HEK293 (cell line): ENCODE data around the gene FOXD1.

ENCODE experiments used
- CTCF ChIA-PET: fragments of 350-600 bp; formaldehyde crosslinking; extraction: SDS; loops from one replicate; lab custom pipeline; 2021; ENCODE audit warnings: antibody characterized with exemption; lab: Yijun Ruan, JAX
- POLR2A ChIA-PET: fragments of 300-600 bp; formaldehyde crosslinking; extraction: SDS; loops from one replicate; lab custom pipeline; 2020; ENCODE audit warnings: antibody characterized with exemption, inconsistent platforms; lab: Yijun Ruan, JAX
- H3K27ac ChIP-seq: fragments of 200-500 bp; sonication (Bioruptor generic); 2 replicates; pipeline ENCODE4 v1.5.1; 2014; ENCODE audit warnings: low read depth, low read length, control low read depth, inconsistent platforms; ENCODE audit errors: extremely low read depth
- H3K36me3 ChIP-seq, 2 experiments: fragments of 200-500 bp in 1 of 2; sonication (Bioruptor generic) in 1 of 2; 1 replicate in 1 of 2; 2 replicates in 1 of 2; pipeline ENCODE4 v1.5.1; 2014 to 2017; ENCODE audit warnings: inconsistent platforms in 2 of 2, low read length in 2 of 2; ENCODE audit not compliant: control insufficient read depth in 2 of 2, insufficient read depth in 1 of 2
- H3K4me1 ChIP-seq: fragments of 200-500 bp; sonication (Bioruptor generic); 2 replicates; pipeline ENCODE4 v1.5.1; 2014; ENCODE audit warnings: mild to moderate bottlenecking, low read length, inconsistent platforms; ENCODE audit not compliant: control insufficient read depth, insufficient read depth
- H3K4me3 ChIP-seq: 2 replicates; pipeline ENCODE4 v1.5.1; 2011; ENCODE audit warnings: low read depth, mild to moderate bottlenecking, control low read depth, low read length, moderate library complexity
- H3K9me3 ChIP-seq: fragments of 200-500 bp; sonication (Bioruptor generic); 2 replicates; pipeline ENCODE4 v1.5.1; 2014; ENCODE audit warnings: low read depth, low read length, inconsistent platforms; ENCODE audit not compliant: control insufficient read depth, insufficient read depth
- ATF2 ChIP-seq: fragments of 450-650 bp; formaldehyde crosslinking; IDR thresholded peaks from 2 replicates; pipeline ENCODE4 v1.5.1; 2016; ENCODE audit warnings: missing biosample characterization, missing genetic modification characterization, low read depth
- HOXA7 ChIP-seq: sonication (generic); formaldehyde crosslinking; IDR thresholded peaks from 2 replicates; pipeline ENCODE4 v1.8.1; 2022; ENCODE audit warnings: missing genetic modification reagents, borderline replicate concordance
- MZF1 ChIP-seq: fragments of 450-650 bp; formaldehyde crosslinking; IDR thresholded peaks from 2 replicates; pipeline ENCODE4 v1.5.1; 2017; ENCODE audit warnings: missing biosample characterization, missing genetic modification characterization, borderline replicate concordance
- OSR2 ChIP-seq: fragments of 450-650 bp; formaldehyde crosslinking; IDR thresholded peaks from 2 replicates; pipeline ENCODE4 v1.5.1; 2016; ENCODE audit warnings: missing biosample characterization, missing genetic modification characterization
- PATZ1 ChIP-seq: fragments of 450-650 bp; formaldehyde crosslinking; IDR thresholded peaks from 2 replicates; pipeline ENCODE4 v1.5.1; 2016; ENCODE audit warnings: missing biosample characterization, missing genetic modification characterization
- PRDM1 ChIP-seq: fragments of 450-650 bp; formaldehyde crosslinking; IDR thresholded peaks from 2 replicates; pipeline ENCODE4; 2016; ENCODE audit warnings: missing biosample characterization, missing genetic modification characterization
- RBAK ChIP-seq: fragments of 450-650 bp; formaldehyde crosslinking; IDR thresholded peaks from 2 replicates; pipeline ENCODE4 v1.5.1; 2016; ENCODE audit warnings: missing biosample characterization, missing genetic modification characterization
- SP7 ChIP-seq: fragments of 450-650 bp; formaldehyde crosslinking; IDR thresholded peaks from 2 replicates; pipeline ENCODE4 v1.5.1; 2016; ENCODE audit warnings: missing biosample characterization, missing genetic modification characterization
- WT1 ChIP-seq: fragments of 450-650 bp; formaldehyde crosslinking; IDR thresholded peaks from 2 replicates; pipeline ENCODE4 v1.5.1; 2016; ENCODE audit warnings: missing biosample characterization, missing genetic modification characterization
- YY1 ChIP-seq: fragments of 450-650 bp; formaldehyde crosslinking; IDR thresholded peaks from 2 replicates; pipeline ENCODE4 v1.5.1; 2018; ENCODE audit warnings: missing biosample characterization, missing genetic modification characterization
- ZBTB44 ChIP-seq: fragments of 450-650 bp; IDR thresholded peaks from 2 replicates; pipeline ENCODE4 v1.5.1; 2018; ENCODE audit warnings: missing biosample characterization, mild to moderate bottlenecking, missing genetic modification characterization
- ZBTB8A ChIP-seq: fragments of 450-650 bp; formaldehyde crosslinking; IDR thresholded peaks from 2 replicates; pipeline ENCODE4 v1.5.1; 2016; ENCODE audit warnings: missing biosample characterization, missing genetic modification characterization
- ZFP41 ChIP-seq: fragments of 450-650 bp; formaldehyde crosslinking; IDR thresholded peaks from 2 replicates; pipeline ENCODE4 v1.5.1; 2016; ENCODE audit warnings: missing biosample characterization, missing genetic modification characterization, borderline replicate concordance
- ZNF112 ChIP-seq: fragments of 450-650 bp; formaldehyde crosslinking; IDR thresholded peaks from 2 replicates; pipeline ENCODE4 v1.5.0; 2017; ENCODE audit warnings: missing biosample characterization, missing genetic modification characterization
- ZNF248 ChIP-seq: fragments of 450-650 bp; formaldehyde crosslinking; IDR thresholded peaks from 2 replicates; pipeline ENCODE4 v1.5.1; 2017; ENCODE audit warnings: missing biosample characterization, missing genetic modification characterization
- ZNF274 ChIP-seq, 2 experiments: fragments of 200-500 bp in 1 of 2; fragments of 450-650 bp in 1 of 2; sonication (Bioruptor generic) in 1 of 2; formaldehyde crosslinking in 1 of 2; IDR thresholded peaks; 2 replicates each; pipeline versions ENCODE4 v1.5.1 to v1.6.1; 2014 to 2016; ENCODE audit warnings: borderline replicate concordance in 1 of 2, inconsistent platforms in 1 of 2, low read length in 1 of 2, missing biosample characterization in 1 of 2, missing genetic modification characterization in 1 of 2
- ZNF292 ChIP-seq: fragments of 450-650 bp; formaldehyde crosslinking; IDR thresholded peaks from 2 replicates; pipeline ENCODE4 v1.5.1; 2016; ENCODE audit warnings: low read depth, missing biosample characterization, missing genetic modification characterization, borderline replicate concordance
- ZNF398 ChIP-seq: fragments of 450-650 bp; formaldehyde crosslinking; IDR thresholded peaks from 2 replicates; pipeline ENCODE4 v1.5.1; 2017; ENCODE audit warnings: missing biosample characterization, missing genetic modification characterization
- ZNF449 ChIP-seq: fragments of 450-650 bp; formaldehyde crosslinking; IDR thresholded peaks from 2 replicates; pipeline ENCODE4 v1.5.1; 2017; ENCODE audit warnings: missing biosample characterization, mild to moderate bottlenecking, missing genetic modification characterization, moderate library complexity
- ZNF544 ChIP-seq: fragments of 450-650 bp; formaldehyde crosslinking; IDR thresholded peaks from 2 replicates; pipeline ENCODE4 v1.5.0; 2017; ENCODE audit warnings: missing biosample characterization, missing genetic modification characterization
- ZNF558 ChIP-seq: fragments of 450-650 bp; formaldehyde crosslinking; IDR thresholded peaks from 2 replicates; pipeline ENCODE4 v1.5.1; 2016; ENCODE audit warnings: missing biosample characterization, missing genetic modification characterization
- ZNF639 ChIP-seq: fragments of 450-650 bp; formaldehyde crosslinking; IDR thresholded peaks from 2 replicates; pipeline ENCODE4 v1.5.1; 2016; ENCODE audit warnings: missing biosample characterization, missing genetic modification characterization
- ZNF830 ChIP-seq: fragments of 450-650 bp; IDR thresholded peaks from 2 replicates; pipeline ENCODE4 v1.5.0; 2018; ENCODE audit warnings: missing biosample characterization, missing genetic modification characterization, low read depth, mild to moderate bottlenecking, moderate library complexity
- ZSCAN30 ChIP-seq: fragments of 450-650 bp; IDR thresholded peaks from 2 replicates; pipeline ENCODE4 v1.5.1; 2018; ENCODE audit warnings: missing biosample characterization, mild to moderate bottlenecking, missing genetic modification characterization, moderate library complexity

The FOXD1 gene

GRCh38 chr5:73434461-73434860 is 14.1 kb downstream of the FOXD1 start:
- Histone ChIP-seq H3K27ac (no peak overlapping the region), H3K9me3 (no peaks in the 10 kb centered on the region), H3K36me3 (no peaks in the 10 kb centered on the region), H3K4me3 (no peak overlapping the region), H3K4me1 (peaks cover 36% of the 10 kb centered on the region)
- CTCF ChIA-PET, result interaction anchor here (0.6 to 1.8 kb wide), 4 partner anchors 13 to 516 kb away, joined by 3 to 7 read pairs (median 3); no protein-coding TSS in a partner anchor
- POLR2A ChIA-PET, result interaction anchor here (1.0 kb wide), 1 partner anchor 14 kb away, joined by 7 read pairs; the partner anchor contains the start of gene FOXD1
- no peak for TF ChIP-seq ZNF449 (tag by site-specific recombination)
- no peak for TF ChIP-seq PRDM1
- no peak for TF ChIP-seq ZBTB8A
- no peak for TF ChIP-seq ZNF558
- TF ChIP-seq ZSCAN30, result no peak
- TF ChIP-seq ZNF544, result no peak
- no peak for TF ChIP-seq YY1 (tag by site-specific recombination)
- TF ChIP-seq ZNF292 (tag by site-specific recombination), result no peak
- TF ChIP-seq RBAK (tag by site-specific recombination), result no peak
- no peak for TF ChIP-seq PATZ1 (tag by site-specific recombination)
- no peak for TF ChIP-seq ZFP41 (tag by site-specific recombination)
- no peak for TF ChIP-seq ATF2 (tag by site-specific recombination)
- TF ChIP-seq ZBTB44 (tag by site-specific recombination), result no peak
- TF ChIP-seq HOXA7 (CRISPR knock-in tag), result no peak
- TF ChIP-seq OSR2, result no peak
- no peak for TF ChIP-seq ZNF248 (tag by site-specific recombination)
- no peak for TF ChIP-seq ZNF274 (IDR thresholded peaks at IDR 0.05; ENCODE audit: low read length)
- no peak for TF ChIP-seq ZNF274 (tag by site-specific recombination; IDR thresholded peaks at IDR 0.05; ENCODE audit: borderline replicate concordance)
- no peak for TF ChIP-seq MZF1 (tag by site-specific recombination)

DNA sequence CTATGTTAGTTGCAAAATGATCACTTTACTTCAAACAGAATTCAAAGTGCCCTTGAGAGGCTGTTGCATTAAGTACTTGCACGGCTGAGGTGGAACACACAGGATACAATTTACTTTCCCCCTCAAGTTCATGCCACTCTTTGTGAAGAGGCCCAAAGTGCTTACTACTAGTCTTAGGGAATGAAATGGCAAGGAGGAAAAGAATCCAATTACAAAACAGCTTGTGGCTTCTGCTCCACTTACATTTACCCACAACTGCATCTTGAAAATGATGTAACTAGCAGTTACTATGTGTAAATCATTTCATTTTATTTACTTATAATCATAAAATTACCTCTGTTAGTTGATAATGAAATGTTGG is 14.6 kb downstream of the FOXD1 start:
- CTCF ChIA-PET, result interaction anchor here (0.7 to 1.8 kb wide), 3 partner anchors 12 to 516 kb away, joined by 3 to 7 read pairs (median 3); no protein-coding TSS in a partner anchor
- no peak overlapping the region for H3K4me3 ChIP-seq
- no peaks in the 10 kb centered on the region for H3K9me3 ChIP-seq
- peak overlapping the region; percentile 17; the same call in 1 of the 2 replicates for H3K27ac ChIP-seq
- H3K36me3 ChIP-seq, result no peaks in the 10 kb centered on the region
- POLR2A ChIA-PET, result interaction anchor here (1.0 kb wide), 1 partner anchor 15 kb away, joined by 7 read pairs; the partner anchor contains the start of gene FOXD1
- peaks cover 35% of the 10 kb centered on the region for H3K4me1 ChIP-seq
- TF ChIP-seq ZNF830 (no peak), ZNF398 (tag by site-specific recombination) (peak; percentile 75), ZNF112 (tag by site-specific recombination) (no peak), SP7 (tag by site-specific recombination) (peak; percentile 59), ZNF544 (no peak), OSR2 (peak; percentile 74), ZNF639 (tag by site-specific recombination) (no peak), WT1 (0 out of 2 replicates have a peak, but pooled peaks have one; percentile 24)
